Nephron progenitor cell (in vitro differentiated cells): ENCODE measurements around the gene FEM1B.

Experiments used
- DNase-seq: peaks from one replicate; pipeline ENCODE4 v3.0.0; 2021
- H3K27ac Mint-ChIP-seq: 2 replicates; pipeline ENCODE4 v1.8.0; 2021; ENCODE audit warnings: mild to moderate bottlenecking, moderate library complexity, mixed read lengths
- H3K27me3 Mint-ChIP-seq: 2 replicates; pipeline ENCODE4 v1.8.0; 2021; ENCODE audit warnings: mild to moderate bottlenecking, low read depth, mixed read lengths; ENCODE audit not compliant: poor library complexity
- H3K36me3 Mint-ChIP-seq: 2 replicates; pipeline ENCODE4 v1.8.0; 2021; ENCODE audit warnings: low read depth, mixed read lengths
- H3K4me1 Mint-ChIP-seq: 2 replicates; pipeline ENCODE4 v1.8.0; 2021; ENCODE audit warnings: mixed read lengths
- H3K4me3 Mint-ChIP-seq: 2 replicates; pipeline ENCODE4 v1.8.0; 2021; ENCODE audit warnings: mild to moderate bottlenecking, moderate library complexity, mixed read lengths
- H3K9me3 Mint-ChIP-seq: 2 replicates; pipeline ENCODE4 v1.8.0; 2021; ENCODE audit warnings: mild to moderate bottlenecking, moderate library complexity, mixed read lengths
- CTCF ChIP-seq: fragments of 200-600 bp; sonication (generic); IDR thresholded peaks from 2 replicates; pipeline ENCODE4 v1.5.0; 2021; ENCODE audit warnings: antibody characterized with exemption

FEM1B gene

GRCh38 chr15:68289621-68290352, 12.2 kb downstream of the FEM1B start:
- peaks cover 55% of the 10 kb centered on the region for H3K36me3 Mint-ChIP-seq
- no peak for DNase-seq
- peaks cover 16% of the 10 kb centered on the region for H3K4me1 Mint-ChIP-seq
- no peak for TF ChIP-seq CTCF
- no peaks in the 10 kb centered on the region for H3K27me3 Mint-ChIP-seq
- H3K4me3 Mint-ChIP-seq, result no peak overlapping the region
- peaks cover 10% of the 10 kb centered on the region for H3K9me3 Mint-ChIP-seq
- H3K27ac Mint-ChIP-seq, result no peak overlapping the region

GRCh38 chr15:68290715-68291114, 13.2 kb downstream of the FEM1B start:
- Mint-ChIP-seq H3K9me3 (peaks cover under 1% of the 10 kb centered on the region), H3K4me3 (no peak overlapping the region), H3K27ac (no peak overlapping the region), H3K27me3 (no peaks in the 10 kb centered on the region), H3K4me1 (peaks cover 20% of the 10 kb centered on the region), H3K36me3 (peaks cover 49% of the 10 kb centered on the region)
- no peak for DNase-seq
- no peak for TF ChIP-seq CTCF

DNA sequence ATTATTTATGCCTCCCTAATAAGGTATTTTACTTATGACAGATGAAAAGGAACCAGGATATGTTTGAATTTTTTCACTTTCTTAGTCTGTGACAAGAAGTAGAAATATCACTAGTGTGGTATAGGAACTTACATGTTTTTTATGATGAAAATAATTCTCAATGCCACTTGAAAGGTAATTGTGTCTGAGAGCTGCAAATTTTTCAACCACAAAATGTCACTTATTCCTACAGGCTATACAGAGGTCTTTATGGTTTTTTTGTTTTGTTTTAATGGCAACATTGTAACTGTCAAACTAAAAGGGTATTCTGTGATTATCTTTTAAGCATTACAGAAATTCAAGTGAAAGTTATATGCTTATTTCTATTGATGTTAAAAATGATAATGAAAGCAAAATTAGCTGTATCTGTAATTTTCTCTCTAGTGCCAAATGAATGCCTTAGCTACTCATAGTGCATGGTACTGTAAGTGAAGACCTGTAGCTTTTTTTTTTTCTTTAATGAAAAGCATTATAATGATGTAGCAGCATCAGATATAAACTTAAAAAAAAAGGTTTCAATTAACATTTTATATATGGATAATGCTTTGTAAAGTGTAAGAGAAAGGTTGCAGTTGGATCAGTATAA, 14.7 kb downstream of the FEM1B start:
- H3K36me3 Mint-ChIP-seq, result peaks cover 45% of the 10 kb centered on the region
- H3K4me1 Mint-ChIP-seq, result peaks cover 12% of the 10 kb centered on the region
- H3K27ac Mint-ChIP-seq, result no peak overlapping the region
- TF ChIP-seq CTCF, result no peak
- no peaks in the 10 kb centered on the region for H3K9me3 Mint-ChIP-seq
- H3K27me3 Mint-ChIP-seq, result no peaks in the 10 kb centered on the region
- no peak for DNase-seq
- H3K4me3 Mint-ChIP-seq, result no peak overlapping the region

DNA sequence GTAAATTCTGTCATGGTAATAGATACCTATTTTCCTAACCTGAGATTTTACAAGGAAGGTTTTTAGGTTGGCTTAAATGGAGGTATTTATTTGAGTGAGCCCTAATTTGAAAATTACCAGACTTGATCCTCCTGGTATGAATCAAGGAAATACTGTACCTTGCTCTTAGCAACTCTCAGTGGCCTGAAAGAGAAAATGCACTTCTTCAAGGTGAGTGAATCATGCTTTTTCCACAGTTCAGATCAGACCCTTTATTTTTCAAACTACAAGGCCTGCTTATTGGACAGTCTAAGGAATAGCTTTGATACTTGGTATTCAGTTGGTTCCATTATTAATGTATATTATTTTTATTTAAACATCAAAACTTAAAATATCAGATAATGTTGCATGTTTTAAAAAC, 15.4 kb downstream of the FEM1B start:
- H3K27me3 Mint-ChIP-seq, result no peaks in the 10 kb centered on the region
- H3K4me1 Mint-ChIP-seq, result peaks cover 5% of the 10 kb centered on the region
- no peak overlapping the region for H3K4me3 Mint-ChIP-seq
- no peak overlapping the region for H3K27ac Mint-ChIP-seq
- H3K9me3 Mint-ChIP-seq, result no peaks in the 10 kb centered on the region
- no peak for TF ChIP-seq CTCF
- no peak for DNase-seq
- H3K36me3 Mint-ChIP-seq, result peaks cover 41% of the 10 kb centered on the region

GRCh38 chr15:68295014-68295805, 17.7 kb downstream of the FEM1B start:
- H3K27ac Mint-ChIP-seq, result no peak overlapping the region
- H3K4me1 Mint-ChIP-seq, result peaks cover 5% of the 10 kb centered on the region

More at GRCh38 chr15:68295014-68295805, 17.7 kb downstream of the FEM1B start:
- Mint-ChIP-seq H3K9me3 (no peaks in the 10 kb centered on the region), H3K36me3 (peaks cover 27% of the 10 kb centered on the region), H3K27me3 (no peaks in the 10 kb centered on the region), H3K4me3 (no peak overlapping the region)
- DNase-seq, result no peak
- no peak for TF ChIP-seq CTCF
